HEK293T (cell line): ENCODE results near the gene IL13RA2.

ENCODE experiments used
- CTCF ChIA-PET: fragments of 350-600 bp; formaldehyde crosslinking; extraction: SDS; loops from one replicate; lab custom pipeline; 2021; ENCODE audit warnings: antibody characterized with exemption, inconsistent platforms; lab: Yijun Ruan, JAX
- POLR2A ChIA-PET: fragments of 350-600 bp; formaldehyde crosslinking; extraction: SDS; loops from one replicate; lab custom pipeline; 2020; ENCODE audit warnings: antibody characterized with exemption, inconsistent platforms; lab: Yijun Ruan, JAX
- DNase-seq: peaks from one replicate; pipeline ENCODE4 v3.0.0; 2012; ENCODE audit warnings: mixed read lengths; ENCODE audit errors: extremely low spot score
- ARNT ChIP-seq: fragments of 450-650 bp; IDR thresholded peaks from 2 replicates; pipeline ENCODE4 v1.6.1; 2017; ENCODE audit warnings: mild to moderate bottlenecking
- BHLHE40 ChIP-seq: fragments of 450-650 bp; IDR thresholded peaks from 2 replicates; pipeline ENCODE4 v1.6.1; 2016; ENCODE audit warnings: mild to moderate bottlenecking, moderate library complexity, borderline replicate concordance
- CTBP1 ChIP-seq: fragments of 450-650 bp; IDR thresholded peaks from 2 replicates; pipeline ENCODE4 v1.6.1; 2016; ENCODE audit warnings: borderline replicate concordance
- ELF4 ChIP-seq: fragments of 450-650 bp; IDR thresholded peaks from 2 replicates; pipeline ENCODE4 v1.6.1; 2017; ENCODE audit warnings: antibody characterized with exemption
- FOXA1 ChIP-seq: fragments of 450-650 bp; IDR thresholded peaks from 2 replicates; pipeline ENCODE4 v1.6.1; 2016; ENCODE audit warnings: mild to moderate bottlenecking
- FOXK2 ChIP-seq: fragments of 450-650 bp; IDR thresholded peaks from 2 replicates; pipeline ENCODE4 v1.6.1; 2016; ENCODE audit warnings: mild to moderate bottlenecking
- FOXM1 ChIP-seq: fragments of 450-650 bp; IDR thresholded peaks from 2 replicates; pipeline ENCODE4 v1.6.1; 2017; ENCODE audit warnings: mild to moderate bottlenecking, borderline replicate concordance
- HDGF ChIP-seq: fragments of 450-650 bp; IDR thresholded peaks from 2 replicates; pipeline ENCODE4 v1.6.1; 2017; ENCODE audit warnings: antibody characterized with exemption, borderline replicate concordance
- L3MBTL2 ChIP-seq: fragments of 450-650 bp; conservative IDR thresholded peaks from 2 replicates; pipeline ENCODE4 v1.6.1; 2016; ENCODE audit warnings: mild to moderate bottlenecking
- LEF1 ChIP-seq: fragments of 450-650 bp; IDR thresholded peaks from 2 replicates; pipeline ENCODE4 v1.6.1; 2017; ENCODE audit warnings: mild to moderate bottlenecking, borderline replicate concordance
- NFRKB ChIP-seq: fragments of 450-650 bp; IDR thresholded peaks from 2 replicates; pipeline ENCODE4 v1.6.1; 2016; ENCODE audit warnings: mild to moderate bottlenecking, moderate library complexity
- SP1 ChIP-seq: fragments of 450-650 bp; IDR thresholded peaks from 2 replicates; pipeline ENCODE4 v1.6.1; 2017
- SUZ12 ChIP-seq: fragments of 450-650 bp; IDR thresholded peaks from 2 replicates; pipeline ENCODE4 v1.6.1; 2016; ENCODE audit warnings: mild to moderate bottlenecking
- TARDBP ChIP-seq: fragments of 450-650 bp; IDR thresholded peaks from 2 replicates; pipeline ENCODE4 v1.6.1; 2016
- ZNF384 ChIP-seq: fragments of 450-650 bp; IDR thresholded peaks from 2 replicates; pipeline ENCODE4 v1.6.1; 2016
- TF ChIP-seq, protein P1 (sequence below): fragments of 450-650 bp; IDR thresholded peaks from 2 replicates; pipeline ENCODE4 v1.6.1; 2016

Gene IL13RA2

DNA sequence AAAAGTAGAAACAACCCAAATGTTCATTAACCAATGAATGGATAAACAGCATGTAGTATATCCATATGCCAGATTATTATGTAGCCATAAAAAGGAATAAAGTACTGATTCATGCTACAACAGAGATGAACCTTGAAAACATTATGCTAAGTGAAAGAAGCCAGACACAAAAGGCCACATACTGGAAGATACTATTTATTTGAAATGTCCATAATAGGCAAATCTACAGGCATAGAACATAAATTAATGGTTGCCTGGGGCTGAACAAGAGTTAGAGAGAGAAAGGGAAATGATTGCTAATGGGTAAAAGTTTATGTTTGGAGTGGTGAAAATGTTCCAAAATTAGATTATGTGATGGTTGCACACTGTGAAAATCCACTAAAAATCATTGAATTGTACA lies 44.4 kb downstream of the IL13RA2 start:
- POLR2A ChIA-PET, result no interaction called here
- no peak for DNase-seq
- CTCF ChIA-PET, result no interaction called here
- TF ChIP-seq SP1 (no peak), SUZ12 (no peak), ZNF384 (no peak), FOXA1 (no peak), FOXM1 (no peak), HDGF (no peak), ARNT (no peak)

- POLR2A ChIA-PET, result no interaction called here
These were observed 46.6 kb downstream of the IL13RA2 start for GRCh38 chrX:114970806-114971205.

DNA sequence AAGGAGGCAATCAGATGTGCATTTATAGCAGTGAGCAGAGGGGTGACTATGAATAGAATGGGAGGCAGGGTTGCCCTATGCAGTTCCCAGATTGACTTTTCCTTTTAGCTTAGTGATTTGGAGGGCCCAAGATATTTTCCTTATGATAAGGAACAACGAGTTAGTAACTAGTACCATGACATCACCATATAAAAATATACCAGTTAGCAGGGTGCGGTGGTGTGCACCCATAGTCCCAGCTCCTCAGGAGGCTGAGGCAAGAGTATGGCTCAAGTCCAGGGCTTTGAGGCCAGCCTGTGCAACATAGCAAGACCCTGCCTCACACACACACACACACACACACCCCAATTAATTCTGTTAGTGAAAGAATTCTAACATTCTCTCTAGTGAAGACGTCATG lies 53.0 kb downstream of the IL13RA2 start:
- TF ChIP-seq SUZ12, result no peak
- POLR2A ChIA-PET, result no interaction called here
- CTCF ChIA-PET, result no interaction called here
- DNase-seq, result no peak

More at GRCh38 chrX:114970806-114971205, 46.6 kb downstream of the IL13RA2 start:
- no peak for TF ChIP-seq CTBP1
- TF ChIP-seq L3MBTL2, result no peak
- no peak for TF ChIP-seq BHLHE40
- TF ChIP-seq ZNF384, result no peak
- no peak for TF ChIP-seq FOXK2
- TF ChIP-seq SUZ12, result no peak
- TF ChIP-seq SP1, result no peak
- no peak for TF ChIP-seq ELF4
- TF ChIP-seq FOXA1, result no peak
- TF ChIP-seq NFRKB, result no peak
- no peak for TF ChIP-seq TARDBP
- no peak for TF ChIP-seq ARNT
- no peak for TF ChIP-seq FOXM1
- TF ChIP-seq, protein P1, sequence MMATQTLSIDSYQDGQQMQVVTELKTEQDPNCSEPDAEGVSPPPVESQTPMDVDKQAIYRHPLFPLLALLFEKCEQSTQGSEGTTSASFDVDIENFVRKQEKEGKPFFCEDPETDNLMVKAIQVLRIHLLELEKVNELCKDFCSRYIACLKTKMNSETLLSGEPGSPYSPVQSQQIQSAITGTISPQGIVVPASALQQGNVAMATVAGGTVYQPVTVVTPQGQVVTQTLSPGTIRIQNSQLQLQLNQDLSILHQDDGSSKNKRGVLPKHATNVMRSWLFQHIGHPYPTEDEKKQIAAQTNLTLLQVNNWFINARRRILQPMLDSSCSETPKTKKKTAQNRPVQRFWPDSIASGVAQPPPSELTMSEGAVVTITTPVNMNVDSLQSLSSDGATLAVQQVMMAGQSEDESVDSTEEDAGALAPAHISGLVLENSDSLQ, result no peak
- TF ChIP-seq LEF1, result no peak
- CTCF ChIA-PET, result no interaction called here
- DNase-seq, result no peak

DNA sequence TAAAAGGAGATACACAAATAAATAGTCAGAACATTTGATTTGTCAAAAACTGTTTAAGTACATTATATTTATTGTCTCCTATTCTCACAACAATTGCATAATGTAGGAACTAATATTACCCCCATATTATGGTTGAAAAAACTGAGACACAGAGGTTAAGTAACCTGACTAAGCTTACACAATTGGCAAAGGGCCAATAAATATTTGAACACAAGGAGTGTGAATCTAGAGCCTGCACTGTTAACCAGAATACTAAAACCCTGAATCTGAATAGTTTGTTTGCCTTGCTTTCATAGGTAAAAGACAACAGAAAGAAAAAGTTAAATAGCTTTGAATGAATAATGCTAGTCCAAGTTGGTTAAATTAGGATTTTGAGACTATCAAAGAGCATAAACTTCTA lies 55.2 kb downstream of the IL13RA2 start:
- POLR2A ChIA-PET, result no interaction called here

GRCh38 chrX:114959729-114960128 lies 57.7 kb downstream of the IL13RA2 start:
- ChIA-PET CTCF (interaction anchor here (0.6 to 0.8 kb wide), 2 partner anchors 71 to 906 kb away, joined by 3 to 4 read pairs; no protein-coding TSS in a partner anchor), POLR2A (interaction anchor here (0.5 to 0.6 kb wide), 2 partner anchors 465 to 616 kb away, joined by 3 to 5 read pairs; no protein-coding TSS in a partner anchor)
- no peak for TF ChIP-seq BHLHE40
- TF ChIP-seq CTBP1, result no peak
- no peak for TF ChIP-seq NFRKB
- TF ChIP-seq HDGF, result no peak
- TF ChIP-seq, protein P1, result no peak
- no peak for TF ChIP-seq FOXA1
- DNase-seq, result peak; percentile 16

More for the DNA sequence above, 55.2 kb downstream of the IL13RA2 start:
- TF ChIP-seq, protein P1, result no peak
- no peak for TF ChIP-seq CTBP1
- TF ChIP-seq TARDBP, result no peak
- CTCF ChIA-PET, result no interaction called here
- no peak for DNase-seq
